ENCODE results near the gene ALDH1A2. TPM values are rescaled to one million over a fixed set of nuclear protein-coding genes. Genes with fewer than 3 reads are reported as not detected.
"Not testable (repeated sequence)": the region's sequence is repeated elsewhere in the genome, so short reads cannot be mapped to it uniquely, and the experiment has no call there.

Gene ALDH1A2
- total RNA-seq: not detected
- 2.0 TPM for polyA plus RNA-seq (2013, experiment 1 of 2)
- polyA plus RNA-seq (2013, experiment 2 of 2): 1.4 TPM
- long read RNA-seq, experiment 1: 0 reads
- long read RNA-seq, experiment 2: 0 reads
- long read RNA-seq, experiment 3, partial matches to known transcripts: 0 of 1 reads
- long read RNA-seq, experiment 3, other reads (novel, unspliced or antisense): 1 of 1 reads
- long read RNA-seq, experiment 4, partial matches to known transcripts: 0 of 1 reads
- long read RNA-seq, experiment 4, other reads (novel, unspliced or antisense): 1 of 1 reads

- Histone ChIP-seq H3K27me3 (ENCODE audit: control insufficient read depth, insufficient read depth, low read length, poor library complexity, severe bottlenecking) (peaks cover 98% of the 10 kb centered on the region), H3K9me3 (ENCODE audit: control insufficient read depth, low read length) (no peaks in the 10 kb centered on the region), H3K4me3 (ENCODE audit: low read length) (peak within 1 kb of the TSS; percentile 65), H3K27ac (ENCODE audit: low read depth, low read length) (no peak within 1 kb of the TSS), H3K36me3 (ENCODE audit: control insufficient read depth, insufficient read depth, low read length) (no peaks in the 10 kb centered on the region), H3K4me1 (ENCODE audit: control insufficient read depth, insufficient read depth, low read length) (no peaks in the 10 kb centered on the region), H3K9ac (ENCODE audit: extremely low read depth, low read length, poor library complexity, severe bottlenecking) (no peak within 1 kb of the TSS)
- WGBS, 2 experiments (ENCODE audit: insufficient coverage in 1 of 2, insufficient read length in 1 of 2): 1 to 2% methylated on average over 15 to 75 of the region's 75 CpGs
- TF ChIP-seq CTCF (conservative IDR thresholded peaks at IDR 0.05): no peak
- peaks cover 93% of the 10 kb centered on the region for H3K27me3 Mint-ChIP-seq (ENCODE audit: insufficient read depth)
- peak within 1 kb of the TSS; percentile 39 for H3K4me3 Mint-ChIP-seq
- no peaks in the 10 kb centered on the region for H3K36me3 Mint-ChIP-seq (ENCODE audit: low read depth)
- peak; percentile 78 for DNase-seq
- no peak within 1 kb of the TSS for H3K27ac Mint-ChIP-seq
- no peaks in the 10 kb centered on the region for H3K9me3 Mint-ChIP-seq
- H3K4me1 Mint-ChIP-seq: no peaks in the 10 kb centered on the region
Measured at GRCh38 chr15:58065445-58066041, at the start of gene ALDH1A2. TSS of gene ALDH1A2 (minus strand) at chr15:58065711. CDS start at chr15:58065650, 61 bp downstream.

DNA sequence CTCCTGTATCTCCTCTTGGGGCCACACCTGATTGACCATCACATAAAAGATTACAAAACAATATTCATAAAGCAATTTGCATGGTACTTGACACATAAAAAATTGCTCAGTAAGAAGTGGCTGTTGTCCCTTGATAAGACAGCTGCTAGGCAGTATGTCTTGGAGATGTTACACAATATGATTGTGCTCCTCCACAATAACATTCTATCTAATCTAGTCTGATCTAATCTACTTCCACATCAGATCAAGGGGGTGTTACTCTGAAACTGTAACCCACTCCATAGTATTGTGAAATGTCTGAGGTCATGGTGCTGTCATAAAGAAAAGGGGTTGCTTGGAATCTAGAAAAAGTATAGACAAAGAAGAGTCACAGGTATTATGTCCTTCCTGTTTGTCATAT, 49.3 kb upstream of the ALDH1A2 start:
- no peaks in the 10 kb centered on the region for H3K36me3 ChIP-seq (ENCODE audit: control insufficient read depth, insufficient read depth, low read length)
- Mint-ChIP-seq H3K27me3 (ENCODE audit: insufficient read depth) (no peaks in the 10 kb centered on the region), H3K4me3 (no peak overlapping the region), H3K36me3 (ENCODE audit: low read depth) (no peaks in the 10 kb centered on the region), H3K4me1 (peaks cover 2% of the 10 kb centered on the region), H3K9me3 (no peaks in the 10 kb centered on the region), H3K27ac (no peak overlapping the region)
- H3K9ac ChIP-seq (ENCODE audit: extremely low read depth, low read length, poor library complexity, severe bottlenecking): no peak overlapping the region
- DNase-seq: no peak
- no peaks in the 10 kb centered on the region for H3K9me3 ChIP-seq (ENCODE audit: control insufficient read depth, low read length)
- no peaks in the 10 kb centered on the region for H3K4me1 ChIP-seq (ENCODE audit: control insufficient read depth, insufficient read depth, low read length)
- no peak overlapping the region for H3K4me3 ChIP-seq (ENCODE audit: low read length)
- H3K27ac ChIP-seq (ENCODE audit: low read depth, low read length): no peak overlapping the region
- TF ChIP-seq CTCF (conservative IDR thresholded peaks at IDR 0.05): no peak
- H3K27me3 ChIP-seq (ENCODE audit: control insufficient read depth, insufficient read depth, low read length, poor library complexity, severe bottlenecking): no peaks in the 10 kb centered on the region

- H3K4me3 Mint-ChIP-seq: no peak overlapping the region
- H3K4me1 ChIP-seq (ENCODE audit: control insufficient read depth, insufficient read depth, low read length): no peaks in the 10 kb centered on the region
- no peaks in the 10 kb centered on the region for H3K36me3 ChIP-seq (ENCODE audit: control insufficient read depth, insufficient read depth, low read length)
- H3K9me3 ChIP-seq (ENCODE audit: control insufficient read depth, low read length): no peaks in the 10 kb centered on the region
- no peaks in the 10 kb centered on the region for H3K9me3 Mint-ChIP-seq
- no peak for DNase-seq
- H3K4me3 ChIP-seq (ENCODE audit: low read length): no peak overlapping the region
- H3K27ac ChIP-seq (ENCODE audit: low read depth, low read length): no peak overlapping the region
- no peaks in the 10 kb centered on the region for H3K27me3 Mint-ChIP-seq (ENCODE audit: insufficient read depth)
- no peaks in the 10 kb centered on the region for H3K27me3 ChIP-seq (ENCODE audit: control insufficient read depth, insufficient read depth, low read length, poor library complexity, severe bottlenecking)
- no peak overlapping the region for H3K27ac Mint-ChIP-seq
- WGBS, 2 experiments (ENCODE audit: insufficient coverage in 1 of 2, insufficient read length in 1 of 2): 75 to 89% methylated on average over 1 to 2 of the region's 3 CpGs
- H3K9ac ChIP-seq (ENCODE audit: extremely low read depth, low read length, poor library complexity, severe bottlenecking): no peak overlapping the region
- peaks cover 2% of the 10 kb centered on the region for H3K4me1 Mint-ChIP-seq
- no peaks in the 10 kb centered on the region for H3K36me3 Mint-ChIP-seq (ENCODE audit: low read depth)
- TF ChIP-seq CTCF (conservative IDR thresholded peaks at IDR 0.05): no peak
Measured at GRCh38 chr15:58114388-58114787, 48.9 kb upstream of the ALDH1A2 start.

- H3K36me3 ChIP-seq (ENCODE audit: control insufficient read depth, insufficient read depth, low read length); H3K27ac ChIP-seq (ENCODE audit: low read depth, low read length); H3K4me1 Mint-ChIP-seq; H3K36me3 Mint-ChIP-seq (ENCODE audit: low read depth); H3K4me3 Mint-ChIP-seq; H3K9ac ChIP-seq (ENCODE audit: extremely low read depth, low read length, poor library complexity, severe bottlenecking); H3K9me3 ChIP-seq (ENCODE audit: control insufficient read depth, low read length); H3K4me3 ChIP-seq (ENCODE audit: low read length); DNase-seq; H3K4me1 ChIP-seq (ENCODE audit: control insufficient read depth, insufficient read depth, low read length); H3K27me3 ChIP-seq (ENCODE audit: control insufficient read depth, insufficient read depth, low read length, poor library complexity, severe bottlenecking); H3K27me3 Mint-ChIP-seq (ENCODE audit: insufficient read depth); H3K27ac Mint-ChIP-seq; H3K9me3 Mint-ChIP-seq: not testable (repeated sequence)
- WGBS, 2 experiments (ENCODE audit: insufficient coverage in 1 of 2, insufficient read length in 1 of 2): 87 to 92% methylated on average over 3 to 5 of the region's 5 CpGs
Measured at GRCh38 chr15:58113358-58113757, 47.8 kb upstream of the ALDH1A2 start.
